ENCODE measurements around the gene HSDL1. TPM values are rescaled to one million over a fixed set of nuclear protein-coding genes. Genes with fewer than 3 reads are reported as not detected.

HSDL1 gene
- total and polyA plus RNA-seq, 2 of the 8 experiments (the other 6 are each of a cell fraction or from before 2014, with no cell fraction given), result 25.0 to 55.7 TPM

- TF ChIP-seq CTBP2 (IDR thresholded peaks at IDR 0.05; ENCODE audit: borderline replicate concordance, insufficient read depth, insufficient read length, low read length), result no peak
- TF ChIP-seq KDM1A (IDR thresholded peaks at IDR 0.05; ENCODE audit: borderline replicate concordance, low read length), result no peak
- no peak for TF ChIP-seq RFX5 (IDR thresholded peaks at IDR 0.05; ENCODE audit: borderline replicate concordance, low read depth, low read length)
- no peak for TF ChIP-seq EP300 (IDR thresholded peaks at IDR 0.05; ENCODE audit: borderline replicate concordance in 1 of 2, low read depth in 2 of 2, low read length in 2 of 2)
- TF ChIP-seq ASH2L (IDR thresholded peaks at IDR 0.05; ENCODE audit: low read length), result no peak
- TF ChIP-seq SUZ12 (IDR thresholded peaks at IDR 0.05; ENCODE audit: low read length), result no peak
- TF ChIP-seq NANOG (IDR thresholded peaks at IDR 0.05; ENCODE audit: insufficient read depth, low read depth, low read length, poor library complexity, severe bottlenecking), result no peak
These were observed 36.4 kb upstream of the HSDL1 start (continued) for GRCh38 chr16:84181144-84181915.
